ENCODE data around the gene KMT2E. TPM values are rescaled to one million over a fixed set of nuclear protein-coding genes. Genes with fewer than 3 reads are reported as not detected.

The KMT2E gene
- total RNA-seq, 1 donor from 2014 or later: 114 TPM

- no peak for DNase-seq (ENCODE audit: low spot score)
- intact Hi-C loops (cut with micrococcal nuclease): no loop called here
- Mint-ChIP-seq H3K4me1 (ENCODE audit: low read depth) (peaks cover 65% of the 10 kb centered on the region), H3K9me3 (no peaks in the 10 kb centered on the region), H3K4me3 (no peak overlapping the region), H3K36me3 (ENCODE audit: low read depth) (peaks cover 16% of the 10 kb centered on the region), H3K27ac (peak overlapping the region; percentile 3), H3K27me3 (ENCODE audit: insufficient read depth) (no peaks in the 10 kb centered on the region)
Measured at GRCh38 chr7:104976966-104977636, 36.9 kb upstream of the KMT2E start.

DNA sequence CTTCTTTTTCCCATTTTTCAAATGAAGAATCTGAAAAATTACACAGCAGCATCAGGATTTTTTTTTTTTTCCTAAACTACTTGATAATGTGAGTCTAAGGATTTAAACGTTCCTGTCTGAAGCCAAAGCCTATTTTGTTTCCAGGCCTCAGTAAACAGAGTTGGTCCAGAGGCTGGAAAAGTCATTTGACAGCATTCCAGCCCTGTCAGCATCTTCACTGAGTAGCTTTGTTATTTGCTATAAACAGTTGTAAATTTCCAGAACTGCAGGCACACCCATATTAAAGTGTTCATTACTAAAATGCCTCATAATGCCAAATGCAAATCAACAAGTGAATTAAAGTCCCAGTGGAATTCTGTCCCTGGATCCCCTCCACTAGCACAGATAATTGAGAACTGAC lies 35.5 kb upstream of the KMT2E start:
- intact Hi-C loops (cut with micrococcal nuclease): no loop called here
- Mint-ChIP-seq H3K27ac (no peak overlapping the region), H3K36me3 (ENCODE audit: low read depth) (peaks cover 17% of the 10 kb centered on the region), H3K9me3 (no peaks in the 10 kb centered on the region), H3K4me1 (ENCODE audit: low read depth) (peaks cover 76% of the 10 kb centered on the region), H3K27me3 (ENCODE audit: insufficient read depth) (no peaks in the 10 kb centered on the region), H3K4me3 (no peak overlapping the region)
- DNase-seq (ENCODE audit: low spot score): no peak

GRCh38 chr7:104979167-104979841 lies 34.7 kb upstream of the KMT2E start:
- peaks cover 18% of the 10 kb centered on the region for H3K36me3 Mint-ChIP-seq (ENCODE audit: low read depth)
- H3K9me3 Mint-ChIP-seq: no peaks in the 10 kb centered on the region
- peak overlapping the region; percentile 23 for H3K27ac Mint-ChIP-seq
- H3K4me3 Mint-ChIP-seq: no peak overlapping the region
- H3K27me3 Mint-ChIP-seq (ENCODE audit: insufficient read depth): no peaks in the 10 kb centered on the region
- DNase-seq (ENCODE audit: low spot score): no peak
- intact Hi-C loops (cut with micrococcal nuclease): no loop called here
- peaks cover 74% of the 10 kb centered on the region for H3K4me1 Mint-ChIP-seq (ENCODE audit: low read depth)

- DNase-seq (ENCODE audit: low spot score): no peak
- H3K27me3 Mint-ChIP-seq (ENCODE audit: insufficient read depth): no peaks in the 10 kb centered on the region
- H3K4me3 Mint-ChIP-seq: no peak overlapping the region
- H3K36me3 Mint-ChIP-seq (ENCODE audit: low read depth): peaks cover 19% of the 10 kb centered on the region
- H3K4me1 Mint-ChIP-seq (ENCODE audit: low read depth): peaks cover 85% of the 10 kb centered on the region
- H3K9me3 Mint-ChIP-seq: no peaks in the 10 kb centered on the region
- H3K27ac Mint-ChIP-seq: peak overlapping the region; percentile 62
- intact Hi-C loops (cut with micrococcal nuclease): loop anchor here (2.0 to 5.0 kb wide), 4 partner anchors 118 to 607 kb away; partner anchors contain the start of gene SRPK2
Measured at GRCh38 chr7:104980440-104980839, 33.6 kb upstream of the KMT2E start.

GRCh38 chr7:104980841-104981671 lies 32.9 kb upstream of the KMT2E start:
- H3K4me1 Mint-ChIP-seq (ENCODE audit: low read depth): peaks cover 91% of the 10 kb centered on the region
- H3K27ac Mint-ChIP-seq: peak overlapping the region; percentile 32
- H3K27me3 Mint-ChIP-seq (ENCODE audit: insufficient read depth): no peaks in the 10 kb centered on the region
- peaks cover 17% of the 10 kb centered on the region for H3K36me3 Mint-ChIP-seq (ENCODE audit: low read depth)
- intact Hi-C loops (cut with micrococcal nuclease): loop anchor here (1.0 to 5.0 kb wide), 7 partner anchors 58 to 606 kb away; partner anchors contain the start of gene SRPK2
- no peak for DNase-seq (ENCODE audit: low spot score)
- no peak overlapping the region for H3K4me3 Mint-ChIP-seq
- no peaks in the 10 kb centered on the region for H3K9me3 Mint-ChIP-seq

GRCh38 chr7:104981672-104982037 lies 32.4 kb upstream of the KMT2E start:
- Mint-ChIP-seq H3K9me3 (no peaks in the 10 kb centered on the region), H3K4me1 (ENCODE audit: low read depth) (peaks cover 92% of the 10 kb centered on the region), H3K4me3 (no peak overlapping the region), H3K36me3 (ENCODE audit: low read depth) (peaks cover 21% of the 10 kb centered on the region), H3K27me3 (ENCODE audit: insufficient read depth) (no peaks in the 10 kb centered on the region), H3K27ac (no peak overlapping the region)
- intact Hi-C loops (cut with micrococcal nuclease): loop anchor here (1.0 to 5.0 kb wide), 7 partner anchors 58 to 606 kb away; partner anchors contain the start of gene SRPK2
- no peak for DNase-seq (ENCODE audit: low spot score)

DNA sequence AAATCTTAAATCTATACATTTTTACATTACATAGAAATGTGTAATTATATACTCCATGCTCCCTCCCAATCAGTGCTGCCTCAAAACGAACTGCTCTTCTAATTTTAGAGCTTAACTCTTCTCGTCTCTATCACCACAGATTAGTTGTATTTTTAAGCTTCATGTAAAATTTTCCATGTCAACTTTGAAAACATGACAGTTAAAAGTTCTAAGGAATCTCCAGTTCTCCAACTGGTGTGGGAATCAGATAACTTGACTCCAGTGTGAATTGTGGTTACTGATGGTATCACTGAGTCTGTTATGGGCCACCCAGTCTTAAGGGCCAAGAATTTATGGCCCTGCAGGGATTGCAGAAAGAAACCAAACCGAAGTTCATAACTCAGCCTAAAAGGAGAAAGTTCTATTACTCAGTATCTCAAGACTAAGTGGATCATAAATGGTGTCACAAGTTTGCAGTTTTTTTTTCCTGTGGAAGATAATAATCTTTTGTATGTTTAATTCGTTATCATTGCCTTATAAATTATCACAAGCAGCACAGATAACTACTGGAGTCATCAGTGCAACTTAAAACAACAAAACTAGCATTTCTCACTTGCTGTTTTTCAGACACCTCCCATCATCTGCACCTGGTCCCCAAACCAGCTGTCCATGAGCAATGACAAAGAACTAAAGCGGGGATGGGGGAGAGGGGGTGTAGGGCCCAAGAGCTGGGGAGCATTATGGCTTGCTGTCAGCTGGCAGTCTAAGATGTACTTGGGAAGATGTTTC lies 31.5 kb upstream of the KMT2E start:
- no peaks in the 10 kb centered on the region for H3K9me3 Mint-ChIP-seq
- no peak for DNase-seq (ENCODE audit: low spot score)
- intact Hi-C loops (cut with micrococcal nuclease): loop anchor here (1.0 to 5.0 kb wide), 7 partner anchors 25 to 605 kb away; partner anchors contain the start of genes RINT1 and SRPK2
- peak overlapping the region; percentile 100 for H3K27ac Mint-ChIP-seq
- peaks cover 88% of the 10 kb centered on the region for H3K4me1 Mint-ChIP-seq (ENCODE audit: low read depth)
- peaks cover 22% of the 10 kb centered on the region for H3K36me3 Mint-ChIP-seq (ENCODE audit: low read depth)
- no peaks in the 10 kb centered on the region for H3K27me3 Mint-ChIP-seq (ENCODE audit: insufficient read depth)
- H3K4me3 Mint-ChIP-seq: peak overlapping the region; percentile 99

- peak overlapping the region; percentile 99 for H3K4me3 Mint-ChIP-seq
- peaks cover 81% of the 10 kb centered on the region for H3K4me1 Mint-ChIP-seq (ENCODE audit: low read depth)
- intact Hi-C loops (cut with micrococcal nuclease): loop anchor here (1.0 to 5.0 kb wide), 7 partner anchors 26 to 604 kb away; partner anchors contain the start of genes RINT1 and SRPK2
- DNase-seq (ENCODE audit: low spot score): no peak
- H3K36me3 Mint-ChIP-seq (ENCODE audit: low read depth): peaks cover 21% of the 10 kb centered on the region
- H3K9me3 Mint-ChIP-seq: no peaks in the 10 kb centered on the region
- H3K27me3 Mint-ChIP-seq (ENCODE audit: insufficient read depth): no peaks in the 10 kb centered on the region
- H3K27ac Mint-ChIP-seq: peak overlapping the region; percentile 100
Measured at GRCh38 chr7:104983076-104983577, 30.9 kb upstream of the KMT2E start.

DNA sequence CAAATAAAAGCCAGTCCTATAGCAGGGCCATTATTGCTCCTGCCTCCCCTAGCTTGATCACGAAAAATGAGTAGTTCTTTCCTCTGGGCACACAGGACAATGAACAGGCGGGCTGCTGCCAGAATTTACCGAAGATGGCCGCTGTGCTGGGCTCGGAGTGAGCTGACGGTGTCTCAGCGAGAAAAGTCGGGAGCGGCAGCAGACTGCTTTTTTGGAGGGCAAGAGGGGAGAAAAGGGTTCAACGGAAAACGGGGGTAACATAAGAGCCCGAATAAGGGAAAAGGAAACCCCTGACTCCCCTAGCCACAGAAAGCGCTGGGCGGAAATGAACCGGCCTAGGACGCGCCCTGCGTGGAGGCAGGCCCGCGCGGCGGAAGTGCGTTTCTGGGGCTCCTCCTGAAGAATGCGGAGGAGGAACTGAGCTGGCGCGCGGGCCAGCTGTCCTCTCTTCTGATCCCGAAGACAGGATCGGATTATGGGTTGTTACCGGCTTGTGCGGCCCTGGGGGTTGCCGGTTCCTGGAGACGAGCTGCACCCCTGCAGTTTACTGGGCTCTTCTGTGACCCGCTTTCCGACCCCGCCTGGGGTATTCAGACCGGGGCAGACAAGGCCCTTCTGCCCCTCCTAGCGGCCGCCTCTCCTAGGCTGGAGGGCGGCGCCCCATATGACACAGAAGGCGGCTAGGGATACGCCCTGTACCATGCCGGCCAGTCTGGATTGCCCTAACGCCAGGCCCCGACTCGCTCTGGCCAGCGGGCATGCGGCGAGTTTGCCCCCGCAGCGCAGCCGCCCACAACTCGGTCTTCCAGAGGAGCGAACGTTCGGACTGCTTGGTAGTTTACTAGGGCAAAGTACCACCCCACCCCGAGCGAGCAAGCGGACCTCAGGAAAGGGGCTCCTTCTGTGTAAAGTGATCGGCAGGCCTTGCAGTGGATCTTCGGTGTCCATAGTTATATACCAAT lies 30.1 kb upstream of the KMT2E start:
- peaks cover 25% of the 10 kb centered on the region for H3K36me3 Mint-ChIP-seq (ENCODE audit: low read depth)
- intact Hi-C loops (cut with micrococcal nuclease): loop anchor here (1.0 to 5.0 kb wide), 9 partner anchors 9 to 603 kb away; partner anchors contain the start of genes RINT1 and SRPK2
- H3K4me1 Mint-ChIP-seq (ENCODE audit: low read depth): peaks cover 76% of the 10 kb centered on the region
- DNase-seq (ENCODE audit: low spot score): peak; percentile 82
- no peaks in the 10 kb centered on the region for H3K27me3 Mint-ChIP-seq (ENCODE audit: insufficient read depth)
- peak overlapping the region; percentile 99 for H3K4me3 Mint-ChIP-seq
- H3K9me3 Mint-ChIP-seq: no peaks in the 10 kb centered on the region
- H3K27ac Mint-ChIP-seq: peak overlapping the region; percentile 100

GRCh38 chr7:104984585-104985258 lies 29.3 kb upstream of the KMT2E start:
- intact Hi-C loops (cut with micrococcal nuclease): loop anchor here (1.0 to 5.0 kb wide), 5 partner anchors 9 to 603 kb away; partner anchors contain the start of gene SRPK2
- Mint-ChIP-seq H3K36me3 (ENCODE audit: low read depth) (peaks cover 25% of the 10 kb centered on the region), H3K27me3 (ENCODE audit: insufficient read depth) (no peaks in the 10 kb centered on the region), H3K4me3 (peak overlapping the region; percentile 99), H3K9me3 (no peaks in the 10 kb centered on the region), H3K27ac (peak overlapping the region; percentile 100), H3K4me1 (ENCODE audit: low read depth) (peaks cover 69% of the 10 kb centered on the region)
- no peak for DNase-seq (ENCODE audit: low spot score)

GRCh38 chr7:104985259-104985617 lies 28.8 kb upstream of the KMT2E start:
- Mint-ChIP-seq H3K4me1 (ENCODE audit: low read depth) (peaks cover 64% of the 10 kb centered on the region), H3K27me3 (ENCODE audit: insufficient read depth) (no peaks in the 10 kb centered on the region), H3K27ac (peak overlapping the region; percentile 37), H3K36me3 (ENCODE audit: low read depth) (peaks cover 25% of the 10 kb centered on the region), H3K4me3 (peak overlapping the region; percentile 99), H3K9me3 (no peaks in the 10 kb centered on the region)
- DNase-seq (ENCODE audit: low spot score): no peak
- intact Hi-C loops (cut with micrococcal nuclease): loop anchor here (2.0 kb wide), 1 partner anchor 18 kb away; no protein-coding TSS in a partner anchor
